ES-I3 (cell line): ENCODE data around the gene KRT14.

Experiments used
- H3K36me3 ChIP-seq: 2 replicates; pipeline ENCODE4 v1.6.1; 2013; ENCODE audit warnings: mild to moderate bottlenecking, low read length, control low read depth, moderate library complexity; ENCODE audit not compliant: insufficient read depth
- H3K4me1 ChIP-seq: 2 replicates; pipeline ENCODE4 v1.6.1; 2013; ENCODE audit warnings: mild to moderate bottlenecking, control low read depth, low read length; ENCODE audit not compliant: insufficient read depth
- H3K9ac ChIP-seq: 2 replicates; pipeline ENCODE4 v1.6.1; 2013; ENCODE audit warnings: low read depth, mild to moderate bottlenecking, low read length, moderate library complexity
- H3K9me3 ChIP-seq: 2 replicates; pipeline ENCODE4 v1.6.1; 2013; ENCODE audit warnings: mild to moderate bottlenecking, low read length, moderate library complexity; ENCODE audit not compliant: control insufficient read depth, insufficient read depth

KRT14 gene

DNA sequence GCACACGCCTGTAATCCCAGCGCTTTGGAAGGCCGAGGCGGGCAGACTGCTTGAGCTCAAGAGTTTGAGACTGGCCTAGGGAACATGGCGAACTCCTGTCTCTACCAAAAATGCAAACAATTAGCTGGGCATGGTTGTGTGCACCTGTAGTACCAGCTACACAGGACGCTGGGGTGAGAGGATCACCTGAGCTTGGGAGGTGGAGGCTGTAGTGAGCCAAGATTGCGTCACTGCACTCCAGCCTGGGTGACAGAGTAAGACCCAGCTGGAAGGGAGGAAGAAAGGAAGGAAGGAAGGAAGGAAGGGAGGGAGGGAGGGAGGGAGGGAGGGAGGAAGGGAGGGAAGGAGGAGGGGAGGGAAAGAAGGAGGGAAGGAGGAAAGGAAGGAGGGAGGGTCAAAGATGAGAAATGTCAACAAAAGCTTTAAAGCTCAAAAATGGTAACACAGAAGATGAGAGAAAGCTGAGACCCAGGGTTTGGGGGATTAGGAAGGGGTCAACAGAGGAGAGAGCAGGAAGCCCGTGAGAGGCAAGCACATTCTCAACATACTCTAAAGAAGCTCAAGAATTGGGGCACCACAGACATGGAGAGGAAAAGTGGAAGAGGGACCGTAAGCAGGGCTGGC, 53.6 kb downstream of the KRT14 start:
- no peaks in the 10 kb centered on the region for H3K9me3 ChIP-seq
- peaks cover 25% of the 10 kb centered on the region; the same call in 1 of the 2 replicates for H3K4me1 ChIP-seq
- no peaks in the 10 kb centered on the region for H3K36me3 ChIP-seq
- no peak overlapping the region for H3K9ac ChIP-seq
